ENCODE data around the gene LEFTY2.

DNA sequence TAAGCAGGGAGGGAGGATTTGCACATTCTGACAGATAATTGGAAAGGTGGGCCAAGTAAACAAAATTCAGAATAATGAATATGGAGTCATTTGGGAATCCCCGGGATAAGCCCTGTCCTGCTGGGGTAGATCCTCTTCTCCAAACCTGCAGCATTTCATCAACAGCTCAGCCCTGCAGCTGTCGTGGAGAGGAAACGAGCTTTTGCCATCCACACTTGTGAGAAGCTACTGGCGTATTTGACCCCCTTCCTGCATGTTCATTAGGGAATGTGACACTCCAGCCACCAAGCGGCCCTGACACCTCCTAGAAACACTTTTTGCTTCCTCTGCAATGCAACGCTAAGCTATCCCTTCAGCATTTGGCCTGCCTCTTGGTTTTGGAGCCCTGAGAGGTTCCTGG lies 8.0 kb upstream of the LEFTY2 start:
- TF ChIP-seq, protein P1, sequence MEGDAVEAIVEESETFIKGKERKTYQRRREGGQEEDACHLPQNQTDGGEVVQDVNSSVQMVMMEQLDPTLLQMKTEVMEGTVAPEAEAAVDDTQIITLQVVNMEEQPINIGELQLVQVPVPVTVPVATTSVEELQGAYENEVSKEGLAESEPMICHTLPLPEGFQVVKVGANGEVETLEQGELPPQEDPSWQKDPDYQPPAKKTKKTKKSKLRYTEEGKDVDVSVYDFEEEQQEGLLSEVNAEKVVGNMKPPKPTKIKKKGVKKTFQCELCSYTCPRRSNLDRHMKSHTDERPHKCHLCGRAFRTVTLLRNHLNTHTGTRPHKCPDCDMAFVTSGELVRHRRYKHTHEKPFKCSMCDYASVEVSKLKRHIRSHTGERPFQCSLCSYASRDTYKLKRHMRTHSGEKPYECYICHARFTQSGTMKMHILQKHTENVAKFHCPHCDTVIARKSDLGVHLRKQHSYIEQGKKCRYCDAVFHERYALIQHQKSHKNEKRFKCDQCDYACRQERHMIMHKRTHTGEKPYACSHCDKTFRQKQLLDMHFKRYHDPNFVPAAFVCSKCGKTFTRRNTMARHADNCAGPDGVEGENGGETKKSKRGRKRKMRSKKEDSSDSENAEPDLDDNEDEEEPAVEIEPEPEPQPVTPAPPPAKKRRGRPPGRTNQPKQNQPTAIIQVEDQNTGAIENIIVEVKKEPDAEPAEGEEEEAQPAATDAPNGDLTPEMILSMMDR (IDR thresholded peaks at IDR 0.05): no peak
- TF ChIP-seq EZH2 (IDR thresholded peaks at IDR 0.05; ENCODE audit: borderline replicate concordance, insufficient read depth, low read depth, low read length, poor library complexity, severe bottlenecking): no peak
